Jurkat, Clone E6-1 (cell line): ENCODE data around the gene MLXIP.

Experiments used
- DNase-seq: peaks from one replicate; pipeline ENCODE4 v3.0.0-alpha.2; 2011; ENCODE audit warnings: low read depth, low spot score
- H3K4me3 ChIP-seq: 2 replicates; pipeline ENCODE4 v1.5.1; 2011; ENCODE audit warnings: mild to moderate bottlenecking, low read length, control low read depth, moderate library complexity

The MLXIP gene

DNA sequence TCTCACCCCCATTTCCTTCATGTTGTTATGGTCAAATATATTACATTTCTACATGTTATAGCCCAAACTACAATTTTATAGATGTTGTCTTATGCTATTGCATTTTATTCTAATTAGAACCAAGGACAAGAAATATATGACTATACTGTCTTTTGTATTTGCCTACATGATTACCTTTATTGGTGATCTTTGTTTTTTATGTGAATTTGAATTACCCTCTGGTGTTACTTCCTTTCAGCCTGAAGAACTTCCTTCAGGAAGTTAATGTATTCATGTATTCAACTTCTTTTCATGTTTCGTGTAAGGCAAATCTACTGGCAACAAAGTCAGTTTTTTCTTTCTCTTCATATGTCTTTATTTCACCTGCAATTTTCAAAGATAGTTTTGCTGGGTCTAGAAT, 116.2 kb downstream of the MLXIP start:
- no peak overlapping the region for H3K4me3 ChIP-seq
- no peak for DNase-seq

DNA sequence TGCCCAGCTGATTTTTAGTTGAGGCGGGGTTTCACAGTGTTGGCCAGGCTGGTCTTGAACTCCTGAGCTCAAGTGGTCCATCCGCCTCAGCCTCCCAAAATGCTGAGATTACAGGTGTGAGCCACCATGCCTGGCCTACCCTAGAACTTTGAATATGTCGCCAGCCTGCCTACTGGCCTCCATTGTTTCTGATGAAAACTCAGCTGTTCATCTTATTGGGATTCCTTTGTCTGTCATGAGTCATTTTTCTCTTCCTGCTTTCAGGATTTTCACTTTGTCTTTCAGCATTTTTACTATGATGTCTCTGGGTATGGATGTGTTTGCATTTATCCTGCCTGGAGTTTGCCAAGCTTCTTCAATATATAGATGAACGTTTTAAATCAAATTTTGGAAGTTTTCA, 116.8 kb downstream of the MLXIP start:
- no peak overlapping the region for H3K4me3 ChIP-seq
- no peak for DNase-seq
